Mesendoderm (in vitro differentiated cells): Measurements from ENCODE around the gene PTPRM.

Source experiments
- DNase-seq: peaks from one replicate; pipeline ENCODE4 v3.0.0; 2013
- H2AK5ac ChIP-seq: 2 replicates; pipeline ENCODE4 v1.6.1; 2013; ENCODE audit warnings: low read length, inconsistent platforms
- H2BK120ac ChIP-seq: 2 replicates; pipeline ENCODE4 v1.6.1; 2013; ENCODE audit warnings: low read depth, mild to moderate bottlenecking, low read length, moderate library complexity, mixed read lengths
- H2BK15ac ChIP-seq: replicated peaks from 2 replicates; pipeline ENCODE4 v1.6.1; 2013; ENCODE audit warnings: low read depth, mild to moderate bottlenecking, moderate library complexity
- H2BK5ac ChIP-seq: 2 replicates; pipeline ENCODE4 v1.6.1; 2013; ENCODE audit warnings: low read length, inconsistent platforms
- H3K18ac ChIP-seq: 2 replicates; pipeline ENCODE4 v1.6.1; 2013; ENCODE audit warnings: mild to moderate bottlenecking, low read length, mixed read lengths
- H3K23ac ChIP-seq: one replicate; pipeline ENCODE4 v1.6.1; 2013; ENCODE audit warnings: low read length
- H3K27ac ChIP-seq: 2 replicates; pipeline ENCODE4 v1.5.1; 2013; ENCODE audit warnings: low read depth, mild to moderate bottlenecking, inconsistent platforms, low read length, moderate library complexity
- H3K27me3 ChIP-seq: 2 replicates; pipeline ENCODE4 v1.6.1; 2013; ENCODE audit warnings: low read length, control low read depth, mild to moderate bottlenecking, inconsistent platforms; ENCODE audit not compliant: insufficient read depth, poor library complexity
- H3K36me3 ChIP-seq: 2 replicates; pipeline ENCODE4 v1.6.1; 2013; ENCODE audit warnings: low read length, inconsistent platforms; ENCODE audit not compliant: control insufficient read depth, insufficient read depth
- H3K4ac ChIP-seq: one replicate; pipeline ENCODE4 v1.6.1; 2013; ENCODE audit warnings: low read depth, mild to moderate bottlenecking, low read length, moderate library complexity
- H3K4me1 ChIP-seq: 2 replicates; pipeline ENCODE4 v1.6.1; 2013; ENCODE audit warnings: low read depth, low read length, inconsistent platforms; ENCODE audit not compliant: control insufficient read depth
- H3K4me2 ChIP-seq: 2 replicates; pipeline ENCODE4 v1.6.1; 2013; ENCODE audit warnings: low read length
- H3K4me3 ChIP-seq: 2 replicates; pipeline ENCODE4 v1.5.1; 2013; ENCODE audit warnings: mild to moderate bottlenecking, low read length
- H3K56ac ChIP-seq: one replicate; pipeline ENCODE4 v1.6.1; 2013; ENCODE audit warnings: low read length
- H3K79me1 ChIP-seq: 2 replicates; pipeline ENCODE4 v1.6.1; 2013; ENCODE audit warnings: low read length, inconsistent platforms
- H3K79me2 ChIP-seq: 2 replicates; pipeline ENCODE4 v1.6.1; 2013; ENCODE audit warnings: mild to moderate bottlenecking, low read length; ENCODE audit not compliant: control insufficient read depth, insufficient read depth
- H3K9ac ChIP-seq: 2 replicates; pipeline ENCODE4 v1.6.1; 2013; ENCODE audit warnings: low read length, inconsistent platforms
- H4K5ac ChIP-seq: one replicate; pipeline ENCODE4 v1.6.1; 2013; ENCODE audit warnings: low read length
- H4K8ac ChIP-seq: one replicate; pipeline ENCODE4 v1.6.1; 2013; ENCODE audit warnings: low read depth, mild to moderate bottlenecking, control low read depth, low read length, moderate library complexity
- WGBS: extraction: QIAGEN DNeasy Blood & Tissue Kit; methylation state at CpG from one replicate; pipeline ENCODE4 v1.1.7; 2013; ENCODE audit warnings: low lambda C conversion rate, missing lambda C conversion rate; ENCODE audit not compliant: insufficient coverage; ENCODE audit errors: extremely low coverage; 5-methylcytosine and 5-hydroxymethylcytosine counted together

Gene PTPRM

GRCh38 chr18:8298186-8298585 is 731.1 kb downstream of the PTPRM start:
- WGBS, result no CpG with 5 or more reads among the region's 2 CpGs
- H3K36me3 ChIP-seq, result no peaks in the 10 kb centered on the region

GRCh38 chr18:8299054-8299980 is 732.2 kb downstream of the PTPRM start:
- Histone ChIP-seq H2AK5ac (no peak overlapping the region), H3K23ac (no peak overlapping the region), H3K4ac (no peak overlapping the region), H3K36me3 (no peaks in the 10 kb centered on the region), H2BK120ac (no peak overlapping the region), H3K4me3 (no peak overlapping the region), H3K18ac (no peak overlapping the region), H3K79me2 (no peaks in the 10 kb centered on the region), H3K9ac (no peak overlapping the region), H2BK5ac (no peak overlapping the region), H3K27me3 (no peaks in the 10 kb centered on the region), H3K4me1 (no peaks in the 10 kb centered on the region), H3K4me2 (no peak overlapping the region), H4K5ac (no peak overlapping the region), H3K79me1 (no peaks in the 10 kb centered on the region), H2BK15ac (no peak overlapping the region), H3K27ac (no peak overlapping the region), H3K56ac (no peak overlapping the region), H4K8ac (no peak overlapping the region)
- WGBS, result no CpG with 5 or more reads among the region's 8 CpGs
- DNase-seq, result no peak

More at GRCh38 chr18:8298186-8298585, 731.1 kb downstream of the PTPRM start:
- Histone ChIP-seq H3K4me2 (no peak overlapping the region), H2BK15ac (no peak overlapping the region), H3K56ac (no peak overlapping the region), H4K5ac (no peak overlapping the region), H3K18ac (no peak overlapping the region), H4K8ac (no peak overlapping the region), H3K4ac (no peak overlapping the region), H3K27me3 (no peaks in the 10 kb centered on the region), H3K9ac (no peak overlapping the region), H2BK5ac (no peak overlapping the region), H3K23ac (no peak overlapping the region), H3K27ac (no peak overlapping the region), H2BK120ac (no peak overlapping the region), H3K79me2 (no peaks in the 10 kb centered on the region), H2AK5ac (no peak overlapping the region), H3K4me1 (no peaks in the 10 kb centered on the region), H3K4me3 (no peak overlapping the region), H3K79me1 (no peaks in the 10 kb centered on the region)
- no peak for DNase-seq

DNA sequence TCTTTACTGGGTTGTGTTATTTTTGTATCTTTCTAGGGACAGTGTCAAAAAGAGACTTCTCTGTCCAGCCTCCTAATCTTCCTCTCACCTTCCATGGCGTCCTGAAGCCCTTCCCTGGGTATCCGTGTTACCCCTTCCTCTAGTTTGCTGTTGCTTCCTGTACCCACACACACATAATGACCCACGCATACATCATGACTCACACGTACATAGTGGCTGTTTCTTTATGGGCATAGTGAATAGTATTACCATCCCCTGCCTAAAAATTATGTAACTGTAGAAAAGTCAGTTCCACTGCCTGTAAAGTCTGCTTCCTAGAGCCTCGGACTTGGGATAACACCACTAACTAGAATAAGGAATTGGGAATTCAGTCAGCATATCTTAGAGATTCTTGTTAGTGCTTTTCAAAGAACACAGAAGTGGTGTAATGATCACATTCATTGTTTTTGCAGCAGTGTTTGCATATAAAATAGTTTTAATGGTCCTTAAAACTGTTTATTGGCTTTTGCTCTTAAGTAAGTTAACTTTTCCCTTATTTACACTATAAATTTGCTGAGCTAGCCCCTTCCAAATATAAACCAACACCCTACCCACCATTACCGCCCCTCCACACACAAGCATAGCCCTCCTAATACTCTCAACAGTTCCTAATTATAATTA is 733.8 kb downstream of the PTPRM start:
- H2AK5ac ChIP-seq, result no peak overlapping the region
- H4K8ac ChIP-seq, result no peak overlapping the region
- no CpG with 5 or more reads among the region's 6 CpGs for WGBS
- no peak overlapping the region for H3K27ac ChIP-seq
- no peak overlapping the region for H2BK5ac ChIP-seq
- H3K79me1 ChIP-seq, result no peaks in the 10 kb centered on the region
- H4K5ac ChIP-seq, result no peak overlapping the region
- H3K56ac ChIP-seq, result no peak overlapping the region
- H3K4ac ChIP-seq, result no peak overlapping the region
- H3K4me3 ChIP-seq, result no peak overlapping the region
- H3K9ac ChIP-seq, result no peak overlapping the region
- H3K4me2 ChIP-seq, result no peak overlapping the region
- no peaks in the 10 kb centered on the region for H3K79me2 ChIP-seq
- no peak for DNase-seq
- H3K18ac ChIP-seq, result no peak overlapping the region
- H3K36me3 ChIP-seq, result no peaks in the 10 kb centered on the region
- no peak overlapping the region for H3K23ac ChIP-seq
- H3K4me1 ChIP-seq, result no peaks in the 10 kb centered on the region
- H2BK120ac ChIP-seq, result no peak overlapping the region
- H2BK15ac ChIP-seq, result no peak overlapping the region
- H3K27me3 ChIP-seq, result no peaks in the 10 kb centered on the region

- H3K56ac ChIP-seq, result no peak overlapping the region
- no peak overlapping the region for H3K4ac ChIP-seq
- H3K4me1 ChIP-seq, result no peaks in the 10 kb centered on the region
- no peak overlapping the region for H4K5ac ChIP-seq
- H3K27me3 ChIP-seq, result no peaks in the 10 kb centered on the region
- H3K9ac ChIP-seq, result no peak overlapping the region
- H4K8ac ChIP-seq, result no peak overlapping the region
- no peaks in the 10 kb centered on the region for H3K36me3 ChIP-seq
- H3K79me1 ChIP-seq, result no peaks in the 10 kb centered on the region
- no peak overlapping the region for H3K23ac ChIP-seq
- H3K4me3 ChIP-seq, result no peak overlapping the region
- no peak overlapping the region for H2BK15ac ChIP-seq
- H3K79me2 ChIP-seq, result no peaks in the 10 kb centered on the region
- H2BK5ac ChIP-seq, result no peak overlapping the region
- H3K4me2 ChIP-seq, result no peak overlapping the region
- H2AK5ac ChIP-seq, result no peak overlapping the region
- no CpG with 5 or more reads among the region's 10 CpGs for WGBS
- H3K18ac ChIP-seq, result no peak overlapping the region
- no peak for DNase-seq
- H2BK120ac ChIP-seq, result no peak overlapping the region
- no peak overlapping the region for H3K27ac ChIP-seq
Measured at GRCh38 chr18:8301427-8302172, 734.5 kb downstream of the PTPRM start.

- no peaks in the 10 kb centered on the region for H3K36me3 ChIP-seq
- H2BK15ac ChIP-seq, result no peak overlapping the region
- DNase-seq, result no peak
- H3K18ac ChIP-seq, result no peak overlapping the region
- no peak overlapping the region for H3K23ac ChIP-seq
- no peak overlapping the region for H3K9ac ChIP-seq
- no peak overlapping the region for H3K4me3 ChIP-seq
- no peaks in the 10 kb centered on the region for H3K79me1 ChIP-seq
- H4K5ac ChIP-seq, result no peak overlapping the region
- H3K27ac ChIP-seq, result no peak overlapping the region
- H3K27me3 ChIP-seq, result no peaks in the 10 kb centered on the region
- no peak overlapping the region for H2BK120ac ChIP-seq
- H3K56ac ChIP-seq, result no peak overlapping the region
- no peak overlapping the region for H2BK5ac ChIP-seq
- no peak overlapping the region for H4K8ac ChIP-seq
- H3K79me2 ChIP-seq, result no peaks in the 10 kb centered on the region
- H3K4ac ChIP-seq, result no peak overlapping the region
- H3K4me1 ChIP-seq, result no peaks in the 10 kb centered on the region
- no peak overlapping the region for H2AK5ac ChIP-seq
- no peak overlapping the region for H3K4me2 ChIP-seq
- no CpG with 5 or more reads among the region's 7 CpGs for WGBS
Measured at GRCh38 chr18:8303151-8303755, 736.1 kb downstream of the PTPRM start.
